Measurements from ENCODE around the gene INAFM2. TPM values are rescaled to one million over a fixed set of nuclear protein-coding genes. Genes with fewer than 3 reads are reported as not detected.
A peak's percentile ranks its signal among the peaks of the same experiment; 100 is the strongest.

The INAFM2 gene
- total RNA-seq, 1 experiment from 2014 or later, result 14.3 TPM

- Mint-ChIP-seq H3K27ac (ENCODE audit: unreplicated experiment) (peak overlapping the region; percentile 60), H3K4me1 (ENCODE audit: low read depth, unreplicated experiment) (peaks cover 34% of the 10 kb centered on the region), H3K9me3 (ENCODE audit: low read depth, unreplicated experiment) (no peaks in the 10 kb centered on the region), H3K36me3 (ENCODE audit: insufficient read depth, unreplicated experiment) (peaks cover 42% of the 10 kb centered on the region), H3K4me3 (ENCODE audit: low read depth, unreplicated experiment) (peak overlapping the region; percentile 77), H3K27me3 (ENCODE audit: unreplicated experiment) (no peaks in the 10 kb centered on the region)
- DNase-seq, result peak; percentile 35
- TSS peak; percentile 39 for BruUV-seq (replicated peaks)
- CTCF ChIA-PET, result interaction anchor here (0.5 to 3.8 kb wide), 7 partner anchors 17 to 271 kb away, joined by 3 to 23 read pairs (median 4); partner anchors contain the start of genes DISP2, INAFM2 and PLCB2
- TF ChIP-seq CTCF (IDR thresholded peaks at IDR 0.05; ENCODE audit: unreplicated experiment), result no peak
- intact Hi-C loops (cut with micrococcal nuclease; ENCODE audit: unreplicated experiment), result no loop called here
Observed at GRCh38 chr15:40340038-40340739, 16.7 kb downstream of the INAFM2 start.

- no peak for TF ChIP-seq CTCF (IDR thresholded peaks at IDR 0.05; ENCODE audit: unreplicated experiment)
- peaks cover 39% of the 10 kb centered on the region for H3K36me3 Mint-ChIP-seq (ENCODE audit: insufficient read depth, unreplicated experiment)
- peak; percentile 89 for DNase-seq
- H3K27ac Mint-ChIP-seq (ENCODE audit: unreplicated experiment), result peak within 1 kb of the TSS; percentile 60
- no TSS peak for BruUV-seq (replicated peaks)
- H3K4me3 Mint-ChIP-seq (ENCODE audit: low read depth, unreplicated experiment), result peak within 1 kb of the TSS; percentile 77
- intact Hi-C loops (cut with micrococcal nuclease; ENCODE audit: unreplicated experiment), result no loop called here
- peaks cover 34% of the 10 kb centered on the region for H3K4me1 Mint-ChIP-seq (ENCODE audit: low read depth, unreplicated experiment)
- H3K27me3 Mint-ChIP-seq (ENCODE audit: unreplicated experiment), result no peaks in the 10 kb centered on the region
- H3K9me3 Mint-ChIP-seq (ENCODE audit: low read depth, unreplicated experiment), result no peaks in the 10 kb centered on the region
- CTCF ChIA-PET, result interaction anchor here (0.6 to 3.8 kb wide), 5 partner anchors 17 to 252 kb away, joined by 3 to 23 read pairs (median 4); partner anchors contain the start of genes DISP2, INAFM2 and PLCB2
Observed at GRCh38 chr15:40340740-40341400, 17.4 kb downstream of the INAFM2 start, which contains the start of gene CCDC9B. Gene CCDC9B, minus strand, starts transcription at chr15:40340939. Its CDS starts 120 bp downstream, at chr15:40340819.

- TF ChIP-seq CTCF (IDR thresholded peaks at IDR 0.05; ENCODE audit: unreplicated experiment), result no peak
- Mint-ChIP-seq H3K4me1 (ENCODE audit: low read depth, unreplicated experiment) (peaks cover 42% of the 10 kb centered on the region), H3K27ac (ENCODE audit: unreplicated experiment) (no peak overlapping the region), H3K36me3 (ENCODE audit: insufficient read depth, unreplicated experiment) (peaks cover 32% of the 10 kb centered on the region), H3K9me3 (ENCODE audit: low read depth, unreplicated experiment) (no peaks in the 10 kb centered on the region), H3K4me3 (ENCODE audit: low read depth, unreplicated experiment) (no peak overlapping the region), H3K27me3 (ENCODE audit: unreplicated experiment) (no peaks in the 10 kb centered on the region)
- DNase-seq, result no peak
- CTCF ChIA-PET, result interaction anchor here (1.2 kb wide), 1 partner anchor 54 kb away, joined by 5 read pairs; no protein-coding TSS in a partner anchor
- no TSS peak for BruUV-seq (replicated peaks)
- intact Hi-C loops (cut with micrococcal nuclease; ENCODE audit: unreplicated experiment), result no loop called here
Observed at GRCh38 chr15:40342416-40343320, 19.2 kb downstream of the INAFM2 start.

- Mint-ChIP-seq H3K9me3 (ENCODE audit: low read depth, unreplicated experiment) (no peaks in the 10 kb centered on the region), H3K27ac (ENCODE audit: unreplicated experiment) (no peak overlapping the region), H3K36me3 (ENCODE audit: insufficient read depth, unreplicated experiment) (peaks cover 25% of the 10 kb centered on the region), H3K4me1 (ENCODE audit: low read depth, unreplicated experiment) (peaks cover 35% of the 10 kb centered on the region), H3K4me3 (ENCODE audit: low read depth, unreplicated experiment) (no peak overlapping the region), H3K27me3 (ENCODE audit: unreplicated experiment) (no peaks in the 10 kb centered on the region)
- no TSS peak for BruUV-seq (replicated peaks)
- no peak for DNase-seq
- intact Hi-C loops (cut with micrococcal nuclease; ENCODE audit: unreplicated experiment), result no loop called here
- CTCF ChIA-PET, result interaction anchor here (0.9 to 1.7 kb wide), 3 partner anchors 14 to 79 kb away, joined by 3 to 6 read pairs (median 5); partner anchors contain the start of gene DISP2
- TF ChIP-seq CTCF (IDR thresholded peaks at IDR 0.05; ENCODE audit: unreplicated experiment), result no peak
Observed at GRCh38 chr15:40343512-40343911, 20.0 kb downstream of the INAFM2 start.

All from Calu3 (cell line).